HEK293 (cell line): ENCODE measurements around the gene ACSS2.

Experiments
- CTCF ChIA-PET: fragments of 350-600 bp; formaldehyde crosslinking; extraction: SDS; loops from one replicate; lab custom pipeline; 2021; ENCODE audit warnings: antibody characterized with exemption; lab: Yijun Ruan, JAX
- POLR2A ChIA-PET: fragments of 300-600 bp; formaldehyde crosslinking; extraction: SDS; loops from one replicate; lab custom pipeline; 2020; ENCODE audit warnings: antibody characterized with exemption, inconsistent platforms; lab: Yijun Ruan, JAX
- H3K27ac ChIP-seq: fragments of 200-500 bp; sonication (Bioruptor generic); 2 replicates; pipeline ENCODE4 v1.5.1; 2014; ENCODE audit warnings: low read depth, low read length, control low read depth, inconsistent platforms; ENCODE audit errors: extremely low read depth
- H3K36me3 ChIP-seq, 2 experiments: fragments of 200-500 bp in 1 of 2; sonication (Bioruptor generic) in 1 of 2; 1 replicate in 1 of 2; 2 replicates in 1 of 2; pipeline ENCODE4 v1.5.1; 2014 to 2017; ENCODE audit warnings: inconsistent platforms in 2 of 2, low read length in 2 of 2; ENCODE audit not compliant: control insufficient read depth in 2 of 2, insufficient read depth in 1 of 2
- H3K4me1 ChIP-seq: fragments of 200-500 bp; sonication (Bioruptor generic); 2 replicates; pipeline ENCODE4 v1.5.1; 2014; ENCODE audit warnings: mild to moderate bottlenecking, low read length, inconsistent platforms; ENCODE audit not compliant: control insufficient read depth, insufficient read depth
- H3K4me3 ChIP-seq: 2 replicates; pipeline ENCODE4 v1.5.1; 2011; ENCODE audit warnings: low read depth, mild to moderate bottlenecking, control low read depth, low read length, moderate library complexity
- H3K9me3 ChIP-seq: fragments of 200-500 bp; sonication (Bioruptor generic); 2 replicates; pipeline ENCODE4 v1.5.1; 2014; ENCODE audit warnings: low read depth, low read length, inconsistent platforms; ENCODE audit not compliant: control insufficient read depth, insufficient read depth
- KLF1 ChIP-seq: fragments of 450-650 bp; formaldehyde crosslinking; IDR thresholded peaks from 2 replicates; pipeline ENCODE4 v1.5.1; 2016; ENCODE audit warnings: missing biosample characterization, missing genetic modification characterization
- KLF10 ChIP-seq: fragments of 450-650 bp; IDR thresholded peaks from 2 replicates; pipeline ENCODE4 v1.5.1; 2018; ENCODE audit warnings: missing biosample characterization, mild to moderate bottlenecking, missing genetic modification characterization
- KLF16 ChIP-seq: fragments of 450-650 bp; formaldehyde crosslinking; IDR thresholded peaks from 2 replicates; pipeline ENCODE4 v1.5.1; 2017; ENCODE audit warnings: missing biosample characterization, missing genetic modification characterization
- KLF8 ChIP-seq: fragments of 450-650 bp; formaldehyde crosslinking; IDR thresholded peaks from 2 replicates; pipeline ENCODE4 v1.5.1; 2016; ENCODE audit warnings: missing biosample characterization, missing genetic modification characterization
- SCRT2 ChIP-seq: fragments of 450-650 bp; formaldehyde crosslinking; IDR thresholded peaks from 2 replicates; pipeline ENCODE4 v1.5.1; 2016; ENCODE audit warnings: missing biosample characterization, missing genetic modification characterization
- SETDB1 ChIP-seq: IDR thresholded peaks from one replicate; pipeline ENCODE4 v1.6.1; 2017; ENCODE audit warnings: mild to moderate bottlenecking, low read length, moderate library complexity, mixed read lengths; ENCODE audit not compliant: insufficient read length
- SP3 ChIP-seq: fragments of 450-650 bp; formaldehyde crosslinking; IDR thresholded peaks from 2 replicates; pipeline ENCODE4 v1.5.1; 2016; ENCODE audit warnings: missing biosample characterization, missing genetic modification characterization
- ZBTB20 ChIP-seq: fragments of 450-650 bp; formaldehyde crosslinking; IDR thresholded peaks from 2 replicates; pipeline ENCODE4 v1.5.1; 2016; ENCODE audit warnings: missing biosample characterization, missing genetic modification characterization
- ZNF146 ChIP-seq: fragments of 450-650 bp; formaldehyde crosslinking; IDR thresholded peaks from 2 replicates; pipeline ENCODE4 v1.5.1; 2016; ENCODE audit warnings: missing biosample characterization, missing genetic modification characterization
- ZNF155 ChIP-seq: fragments of 450-650 bp; formaldehyde crosslinking; IDR thresholded peaks from 2 replicates; pipeline ENCODE4 v1.5.1; 2016; ENCODE audit warnings: missing biosample characterization, missing genetic modification characterization
- ZNF184 ChIP-seq: fragments of 450-650 bp; IDR thresholded peaks from 2 replicates; pipeline ENCODE4 v1.5.1; 2018; ENCODE audit warnings: missing biosample characterization, mild to moderate bottlenecking, missing genetic modification characterization
- ZNF214 ChIP-seq: fragments of 450-650 bp; formaldehyde crosslinking; IDR thresholded peaks from 2 replicates; pipeline ENCODE4 v1.5.1; 2017; ENCODE audit warnings: missing biosample characterization, mild to moderate bottlenecking, missing genetic modification characterization, borderline replicate concordance
- ZNF221 ChIP-seq: fragments of 450-650 bp; formaldehyde crosslinking; IDR thresholded peaks from 2 replicates; pipeline ENCODE4 v1.5.1; 2017; ENCODE audit warnings: missing biosample characterization, missing genetic modification characterization, borderline replicate concordance
- ZNF223 ChIP-seq: fragments of 450-650 bp; formaldehyde crosslinking; IDR thresholded peaks from 2 replicates; pipeline ENCODE4 v1.5.1; 2016; ENCODE audit warnings: missing biosample characterization, missing genetic modification characterization
- ZNF23 ChIP-seq: fragments of 450-650 bp; formaldehyde crosslinking; IDR thresholded peaks from 2 replicates; pipeline ENCODE4 v1.5.1; 2016; ENCODE audit warnings: missing biosample characterization, missing genetic modification characterization, borderline replicate concordance
- ZNF404 ChIP-seq: fragments of 450-650 bp; formaldehyde crosslinking; IDR thresholded peaks from 2 replicates; pipeline ENCODE4 v1.5.1; 2017; ENCODE audit warnings: missing biosample characterization, missing genetic modification characterization
- ZNF48 ChIP-seq: fragments of 450-650 bp; formaldehyde crosslinking; IDR thresholded peaks from 2 replicates; pipeline ENCODE4 v1.5.1; 2016; ENCODE audit warnings: missing biosample characterization, missing genetic modification characterization
- ZNF530 ChIP-seq: fragments of 450-650 bp; formaldehyde crosslinking; IDR thresholded peaks from 2 replicates; pipeline ENCODE4 v1.5.1; 2016; ENCODE audit warnings: low read depth, missing biosample characterization, missing genetic modification characterization
- ZNF555 ChIP-seq: fragments of 450-650 bp; formaldehyde crosslinking; conservative IDR thresholded peaks from 2 replicates; pipeline ENCODE4 v1.5.1; 2017; ENCODE audit warnings: missing biosample characterization, mild to moderate bottlenecking, missing genetic modification characterization, inconsistent platforms
- ZNF624 ChIP-seq: fragments of 450-650 bp; formaldehyde crosslinking; IDR thresholded peaks from 2 replicates; pipeline ENCODE4 v1.5.1; 2017; ENCODE audit warnings: missing biosample characterization, missing genetic modification characterization
- ZNF654 ChIP-seq: fragments of 450-650 bp; formaldehyde crosslinking; IDR thresholded peaks from 2 replicates; pipeline ENCODE4 v1.5.1; 2016; ENCODE audit warnings: low read depth, missing biosample characterization, missing genetic modification characterization
- ZNF701 ChIP-seq: fragments of 450-650 bp; formaldehyde crosslinking; IDR thresholded peaks from 2 replicates; pipeline ENCODE4 v1.5.1; 2016; ENCODE audit warnings: missing biosample characterization, missing genetic modification characterization
- ZNF785 ChIP-seq: fragments of 450-650 bp; formaldehyde crosslinking; IDR thresholded peaks from 2 replicates; pipeline ENCODE4 v1.5.1; 2016; ENCODE audit warnings: missing biosample characterization, missing genetic modification characterization
- ZNF791 ChIP-seq: fragments of 450-650 bp; formaldehyde crosslinking; IDR thresholded peaks from 2 replicates; pipeline ENCODE4 v1.5.1; 2016; ENCODE audit warnings: missing biosample characterization, missing genetic modification characterization
- ZSCAN30 ChIP-seq: fragments of 450-650 bp; IDR thresholded peaks from 2 replicates; pipeline ENCODE4 v1.5.1; 2018; ENCODE audit warnings: missing biosample characterization, mild to moderate bottlenecking, missing genetic modification characterization, moderate library complexity
- TF ChIP-seq, protein P1 (sequence below): fragments of 450-650 bp; formaldehyde crosslinking; IDR thresholded peaks from 2 replicates; pipeline ENCODE4 v1.5.1; 2016; ENCODE audit warnings: missing biosample characterization, missing genetic modification characterization
- TF ChIP-seq, protein P2 (sequence below): fragments of 450-650 bp; formaldehyde crosslinking; IDR thresholded peaks from 2 replicates; pipeline ENCODE4 v1.5.1; 2016; ENCODE audit warnings: missing biosample characterization, missing genetic modification characterization
- TF ChIP-seq, protein P3 (sequence below): fragments of 450-650 bp; formaldehyde crosslinking; IDR thresholded peaks from 2 replicates; pipeline ENCODE4 v1.5.1; 2016; ENCODE audit warnings: missing biosample characterization, missing genetic modification characterization
- TF ChIP-seq, protein P4 (sequence below): fragments of 450-650 bp; formaldehyde crosslinking; IDR thresholded peaks from 2 replicates; pipeline ENCODE4 v1.5.1; 2016; ENCODE audit warnings: missing biosample characterization, missing genetic modification characterization

ACSS2 gene

DNA sequence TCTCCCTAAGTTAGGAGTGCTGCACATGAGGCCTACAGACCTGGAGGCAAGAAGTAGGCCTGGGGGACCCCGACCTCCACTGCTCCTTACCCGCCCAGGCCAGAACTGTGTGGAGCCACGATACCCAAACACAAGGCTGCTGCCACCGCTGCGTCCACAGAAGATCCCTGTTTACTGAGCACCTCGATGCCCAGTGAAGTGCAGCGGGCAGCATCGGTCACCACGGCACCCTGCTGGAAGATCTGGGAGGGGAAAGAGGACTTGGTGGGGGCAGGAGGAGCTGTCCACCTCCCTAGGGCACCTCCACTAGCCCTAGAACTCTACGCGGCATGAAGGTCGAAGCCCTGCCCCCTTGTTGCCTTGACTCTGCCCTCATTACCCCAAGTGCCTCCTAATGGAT, 13.7 kb upstream of the ACSS2 start:
- H3K4me3 ChIP-seq: no peak overlapping the region
- TF ChIP-seq ZNF221 (tag by site-specific recombination): no peak
- no peak for TF ChIP-seq ZNF223 (tag by site-specific recombination)
- no peak for TF ChIP-seq ZNF530 (tag by site-specific recombination)
- TF ChIP-seq ZNF701 (tag by site-specific recombination): no peak
- no peak for TF ChIP-seq ZBTB20
- TF ChIP-seq ZNF791 (tag by site-specific recombination): no peak
- TF ChIP-seq ZNF654 (tag by site-specific recombination): no peak
- no peak for TF ChIP-seq SETDB1
- TF ChIP-seq, protein P1, sequence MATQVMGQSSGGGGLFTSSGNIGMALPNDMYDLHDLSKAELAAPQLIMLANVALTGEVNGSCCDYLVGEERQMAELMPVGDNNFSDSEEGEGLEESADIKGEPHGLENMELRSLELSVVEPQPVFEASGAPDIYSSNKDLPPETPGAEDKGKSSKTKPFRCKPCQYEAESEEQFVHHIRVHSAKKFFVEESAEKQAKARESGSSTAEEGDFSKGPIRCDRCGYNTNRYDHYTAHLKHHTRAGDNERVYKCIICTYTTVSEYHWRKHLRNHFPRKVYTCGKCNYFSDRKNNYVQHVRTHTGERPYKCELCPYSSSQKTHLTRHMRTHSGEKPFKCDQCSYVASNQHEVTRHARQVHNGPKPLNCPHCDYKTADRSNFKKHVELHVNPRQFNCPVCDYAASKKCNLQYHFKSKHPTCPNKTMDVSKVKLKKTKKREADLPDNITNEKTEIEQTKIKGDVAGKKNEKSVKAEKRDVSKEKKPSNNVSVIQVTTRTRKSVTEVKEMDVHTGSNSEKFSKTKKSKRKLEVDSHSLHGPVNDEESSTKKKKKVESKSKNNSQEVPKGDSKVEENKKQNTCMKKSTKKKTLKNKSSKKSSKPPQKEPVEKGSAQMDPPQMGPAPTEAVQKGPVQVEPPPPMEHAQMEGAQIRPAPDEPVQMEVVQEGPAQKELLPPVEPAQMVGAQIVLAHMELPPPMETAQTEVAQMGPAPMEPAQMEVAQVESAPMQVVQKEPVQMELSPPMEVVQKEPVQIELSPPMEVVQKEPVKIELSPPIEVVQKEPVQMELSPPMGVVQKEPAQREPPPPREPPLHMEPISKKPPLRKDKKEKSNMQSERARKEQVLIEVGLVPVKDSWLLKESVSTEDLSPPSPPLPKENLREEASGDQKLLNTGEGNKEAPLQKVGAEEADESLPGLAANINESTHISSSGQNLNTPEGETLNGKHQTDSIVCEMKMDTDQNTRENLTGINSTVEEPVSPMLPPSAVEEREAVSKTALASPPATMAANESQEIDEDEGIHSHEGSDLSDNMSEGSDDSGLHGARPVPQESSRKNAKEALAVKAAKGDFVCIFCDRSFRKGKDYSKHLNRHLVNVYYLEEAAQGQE (tag by site-specific recombination): no peak
- TF ChIP-seq ZNF184 (tag by site-specific recombination): no peak
- TF ChIP-seq, protein P2, sequence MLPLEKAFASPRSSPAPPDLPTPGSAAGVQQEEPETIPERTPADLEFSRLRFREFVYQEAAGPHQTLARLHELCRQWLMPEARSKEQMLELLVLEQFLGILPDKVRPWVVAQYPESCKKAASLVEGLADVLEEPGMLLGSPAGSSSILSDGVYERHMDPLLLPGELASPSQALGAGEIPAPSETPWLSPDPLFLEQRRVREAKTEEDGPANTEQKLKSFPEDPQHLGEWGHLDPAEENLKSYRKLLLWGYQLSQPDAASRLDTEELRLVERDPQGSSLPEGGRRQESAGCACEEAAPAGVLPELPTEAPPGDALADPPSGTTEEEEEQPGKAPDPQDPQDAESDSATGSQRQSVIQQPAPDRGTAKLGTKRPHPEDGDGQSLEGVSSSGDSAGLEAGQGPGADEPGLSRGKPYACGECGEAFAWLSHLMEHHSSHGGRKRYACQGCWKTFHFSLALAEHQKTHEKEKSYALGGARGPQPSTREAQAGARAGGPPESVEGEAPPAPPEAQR (tag by site-specific recombination): no peak
- no peak overlapping the region for H3K27ac ChIP-seq
- CTCF ChIA-PET: no interaction called here
- no peaks in the 10 kb centered on the region for H3K4me1 ChIP-seq
- no peaks in the 10 kb centered on the region for H3K9me3 ChIP-seq
- POLR2A ChIA-PET: no interaction called here
- H3K36me3 ChIP-seq: peaks cover 0 to 58% of the 10 kb centered on the region in 2 experiments; a peak in 2 of 3 replicates

DNA sequence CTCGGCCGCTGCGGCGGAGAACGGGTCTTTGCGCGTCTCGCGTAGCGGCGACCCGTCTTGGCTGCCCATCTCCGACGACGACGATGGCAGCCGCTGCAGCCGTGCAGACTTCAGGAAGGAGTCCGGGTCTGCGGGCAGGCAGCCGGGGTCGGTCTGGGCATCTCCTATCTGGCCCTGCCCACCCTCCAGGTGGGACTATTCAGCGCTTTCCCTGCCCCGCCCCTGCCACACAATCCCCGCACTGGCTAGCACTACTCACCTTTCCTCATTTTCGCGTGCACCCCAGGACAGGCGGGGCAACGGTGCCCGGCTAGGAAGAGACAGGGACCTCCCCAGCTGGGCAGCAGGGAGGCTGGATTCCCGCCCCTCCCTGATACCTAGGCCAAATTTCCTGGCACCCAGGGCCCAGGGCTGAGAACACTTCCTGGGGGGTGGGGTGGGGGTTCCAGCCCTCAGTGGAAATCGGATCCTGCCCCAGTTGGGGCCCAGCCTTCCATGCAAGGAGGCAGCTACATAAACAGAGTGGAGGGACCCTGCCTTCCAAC, 12.9 kb upstream of the ACSS2 start:
- Histone ChIP-seq H3K4me3 (no peak overlapping the region), H3K36me3 (peaks cover 0 to 51% of the 10 kb centered on the region in 2 experiments; a peak in 2 of 3 replicates), H3K9me3 (no peaks in the 10 kb centered on the region), H3K4me1 (no peaks in the 10 kb centered on the region), H3K27ac (no peak overlapping the region)
- POLR2A ChIA-PET: interaction anchor here (0.5 kb wide), 1 partner anchor 1246 kb away, joined by 3 read pairs; no protein-coding TSS in a partner anchor
- CTCF ChIA-PET: interaction anchor here (0.5 kb wide), 1 partner anchor 233 kb away, joined by 3 read pairs; no protein-coding TSS in a partner anchor
- no peak for TF ChIP-seq KLF1 (tag by site-specific recombination)
- no peak for TF ChIP-seq ZNF23 (tag by site-specific recombination)
- no peak for TF ChIP-seq ZNF555 (tag by site-specific recombination)
- TF ChIP-seq ZNF48: no peak
- TF ChIP-seq SCRT2 (tag by site-specific recombination): no peak
- TF ChIP-seq, protein P3, sequence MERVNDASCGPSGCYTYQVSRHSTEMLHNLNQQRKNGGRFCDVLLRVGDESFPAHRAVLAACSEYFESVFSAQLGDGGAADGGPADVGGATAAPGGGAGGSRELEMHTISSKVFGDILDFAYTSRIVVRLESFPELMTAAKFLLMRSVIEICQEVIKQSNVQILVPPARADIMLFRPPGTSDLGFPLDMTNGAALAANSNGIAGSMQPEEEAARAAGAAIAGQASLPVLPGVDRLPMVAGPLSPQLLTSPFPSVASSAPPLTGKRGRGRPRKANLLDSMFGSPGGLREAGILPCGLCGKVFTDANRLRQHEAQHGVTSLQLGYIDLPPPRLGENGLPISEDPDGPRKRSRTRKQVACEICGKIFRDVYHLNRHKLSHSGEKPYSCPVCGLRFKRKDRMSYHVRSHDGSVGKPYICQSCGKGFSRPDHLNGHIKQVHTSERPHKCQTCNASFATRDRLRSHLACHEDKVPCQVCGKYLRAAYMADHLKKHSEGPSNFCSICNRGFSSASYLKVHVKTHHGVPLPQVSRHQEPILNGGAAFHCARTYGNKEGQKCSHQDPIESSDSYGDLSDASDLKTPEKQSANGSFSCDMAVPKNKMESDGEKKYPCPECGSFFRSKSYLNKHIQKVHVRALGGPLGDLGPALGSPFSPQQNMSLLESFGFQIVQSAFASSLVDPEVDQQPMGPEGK (tag by site-specific recombination): no peak
- no peak for TF ChIP-seq ZNF146 (tag by site-specific recombination)
- TF ChIP-seq ZNF785 (tag by site-specific recombination): no peak
- no peak for TF ChIP-seq ZNF155 (tag by site-specific recombination)
- no peak for TF ChIP-seq ZSCAN30 (tag by site-specific recombination)
- TF ChIP-seq SP3: no peak
- no peak for TF ChIP-seq KLF16 (tag by site-specific recombination)
- no peak for TF ChIP-seq KLF8 (tag by site-specific recombination)
- TF ChIP-seq ZNF624 (tag by site-specific recombination): no peak
- no peak for TF ChIP-seq KLF10 (tag by site-specific recombination)
- TF ChIP-seq, protein P4, sequence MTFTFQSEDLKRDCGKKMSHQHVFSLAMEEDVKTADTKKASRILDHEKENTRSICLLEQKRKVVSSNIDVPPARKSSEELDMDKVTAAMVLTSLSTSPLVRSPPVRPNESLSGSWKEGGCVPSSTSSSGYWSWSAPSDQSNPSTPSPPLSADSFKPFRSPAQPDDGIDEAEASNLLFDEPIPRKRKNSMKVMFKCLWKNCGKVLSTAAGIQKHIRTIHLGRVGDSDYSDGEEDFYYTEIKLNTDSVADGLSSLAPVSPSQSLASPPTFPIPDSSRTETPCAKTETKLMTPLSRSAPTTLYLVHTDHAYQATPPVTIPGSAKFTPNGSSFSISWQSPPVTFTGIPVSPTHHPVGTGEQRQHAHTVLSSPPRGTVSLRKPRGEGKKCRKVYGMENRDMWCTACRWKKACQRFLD (tag by site-specific recombination): no peak
- no peak for TF ChIP-seq ZNF214 (tag by site-specific recombination)
- TF ChIP-seq ZNF404 (tag by site-specific recombination): no peak
